Subcutaneous abdominal adipose tissue (tissue), 5 donors: ENCODE data around the gene GIPC3.
A peak's percentile ranks its signal among the peaks of the same experiment; 100 is the strongest.

Source experiments
- H3K27ac ChIP-seq: one replicate; pipeline ENCODE4 v1.7.0; 2013; ENCODE audit warnings: low read depth, mild to moderate bottlenecking, inconsistent platforms, low read length, moderate library complexity
- H3K27me3 ChIP-seq, 5 donors: one replicate each; pipeline ENCODE4 v1.7.0; 2013; ENCODE audit warnings: low read length in 5 of 5, inconsistent platforms in 1 of 5; ENCODE audit not compliant: control insufficient read depth in 5 of 5, insufficient read depth in 4 of 5
- H3K36me3 ChIP-seq, 5 donors: one replicate each; pipeline ENCODE4 v1.7.0; 2013; ENCODE audit warnings: low read length in 5 of 5; ENCODE audit not compliant: control insufficient read depth in 5 of 5, insufficient read depth in 5 of 5
- H3K4me1 ChIP-seq, 5 donors: one replicate each; pipeline ENCODE4 v1.7.0; 2013; ENCODE audit warnings: low read length in 5 of 5, mild to moderate bottlenecking in 3 of 5, moderate library complexity in 1 of 5; ENCODE audit not compliant: control insufficient read depth in 5 of 5, insufficient read depth in 5 of 5
- H3K4me3 ChIP-seq, 5 donors: one replicate each; pipeline ENCODE4 v1.7.0; 2013; ENCODE audit warnings: low read length in 5 of 5, low read depth in 1 of 5
- H3K9ac ChIP-seq, 5 donors: one replicate each; pipeline ENCODE4 v1.7.0; 2013; ENCODE audit warnings: low read length in 5 of 5, mild to moderate bottlenecking in 4 of 5, moderate library complexity in 3 of 5
- H3K9me3 ChIP-seq, 5 donors: one replicate each; pipeline ENCODE4 v1.7.0; 2013; ENCODE audit warnings: low read length in 5 of 5; ENCODE audit not compliant: control insufficient read depth in 5 of 5
- donor health status: healthy.
- donor health status: healthy.
- donor health status: healthy.
- donor health status: healthy.
- donor health status: healthy.

Gene GIPC3

DNA sequence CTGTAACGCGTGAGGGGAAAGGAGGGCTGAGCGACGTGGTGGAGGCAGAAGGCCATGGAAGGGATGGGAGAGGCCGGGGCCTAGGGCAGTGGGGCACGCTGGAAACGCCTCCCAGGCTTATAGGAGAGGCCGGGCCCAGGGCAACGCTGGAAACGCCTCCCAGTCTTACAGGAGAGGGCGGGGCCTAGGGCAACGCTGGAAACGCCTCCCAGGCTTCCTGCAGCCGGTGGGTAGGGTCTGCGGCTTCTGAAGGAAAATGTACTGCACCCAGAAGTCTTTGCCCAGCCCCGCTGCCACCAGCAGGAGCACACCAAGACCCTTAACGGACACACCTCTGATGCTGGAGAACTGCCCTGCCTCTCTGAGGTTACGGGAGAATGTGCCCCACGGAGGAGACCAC, 32.2 kb downstream of the GIPC3 start:
- Histone ChIP-seq H3K4me3 (peak overlapping the region in 1 of 5 donors; percentile 17), H3K4me1 (peaks cover 0 to 8% (median 5%) of the 10 kb centered on the region in 5 donors), H3K27me3 (no peaks in the 10 kb centered on the region), H3K36me3 (peaks cover 0 to 75% (median 29%) of the 10 kb centered on the region in 5 donors), H3K9ac (peak overlapping the region in 1 of 5 donors; percentile 30), H3K27ac (no peak overlapping the region), H3K9me3 (no peaks in the 10 kb centered on the region)

DNA sequence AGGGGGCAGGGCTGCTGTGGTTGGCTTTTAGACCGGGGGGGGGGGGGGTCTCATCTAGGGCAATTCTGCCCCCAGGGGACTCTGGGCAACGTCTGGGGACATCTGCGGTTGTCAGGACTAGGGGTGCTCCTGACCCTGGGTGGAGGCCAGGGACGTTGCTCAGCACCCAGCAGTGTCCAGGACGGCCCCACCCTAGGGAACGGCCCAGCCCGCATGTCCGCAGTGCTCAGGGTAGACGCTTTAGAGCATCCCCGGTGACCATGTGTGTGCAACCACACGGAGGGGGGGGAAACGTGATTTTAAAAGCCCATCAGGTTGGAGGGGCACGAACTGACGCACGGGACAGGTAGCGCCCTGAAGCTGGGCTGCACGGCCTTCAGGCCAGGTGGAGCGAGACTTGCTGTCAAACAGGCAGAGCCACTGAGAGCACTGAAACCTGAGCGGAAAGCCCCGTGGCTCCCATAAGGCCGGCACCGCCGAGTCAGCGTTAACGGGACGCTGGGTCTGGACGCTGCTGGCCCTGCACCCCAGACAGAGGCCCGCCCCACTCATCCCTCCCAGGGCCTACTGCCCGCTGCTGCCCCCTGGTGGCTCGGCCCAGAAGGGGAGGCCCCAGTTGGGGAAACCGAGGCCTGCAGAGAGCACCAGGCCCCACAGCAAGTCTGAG, 33.0 kb downstream of the GIPC3 start:
- Histone ChIP-seq H3K9me3 (no peaks in the 10 kb centered on the region), H3K9ac (peak overlapping the region in 2 of 5 donors; percentile 11 to 73), H3K36me3 (peaks cover 0 to 75% (median 31%) of the 10 kb centered on the region in 5 donors), H3K27ac (no peak overlapping the region), H3K4me1 (peaks cover 0 to 8% (median 5%) of the 10 kb centered on the region in 5 donors), H3K4me3 (peak overlapping the region in 4 of 5 donors; percentile 37 to 60 (median 48)), H3K27me3 (no peaks in the 10 kb centered on the region)

DNA sequence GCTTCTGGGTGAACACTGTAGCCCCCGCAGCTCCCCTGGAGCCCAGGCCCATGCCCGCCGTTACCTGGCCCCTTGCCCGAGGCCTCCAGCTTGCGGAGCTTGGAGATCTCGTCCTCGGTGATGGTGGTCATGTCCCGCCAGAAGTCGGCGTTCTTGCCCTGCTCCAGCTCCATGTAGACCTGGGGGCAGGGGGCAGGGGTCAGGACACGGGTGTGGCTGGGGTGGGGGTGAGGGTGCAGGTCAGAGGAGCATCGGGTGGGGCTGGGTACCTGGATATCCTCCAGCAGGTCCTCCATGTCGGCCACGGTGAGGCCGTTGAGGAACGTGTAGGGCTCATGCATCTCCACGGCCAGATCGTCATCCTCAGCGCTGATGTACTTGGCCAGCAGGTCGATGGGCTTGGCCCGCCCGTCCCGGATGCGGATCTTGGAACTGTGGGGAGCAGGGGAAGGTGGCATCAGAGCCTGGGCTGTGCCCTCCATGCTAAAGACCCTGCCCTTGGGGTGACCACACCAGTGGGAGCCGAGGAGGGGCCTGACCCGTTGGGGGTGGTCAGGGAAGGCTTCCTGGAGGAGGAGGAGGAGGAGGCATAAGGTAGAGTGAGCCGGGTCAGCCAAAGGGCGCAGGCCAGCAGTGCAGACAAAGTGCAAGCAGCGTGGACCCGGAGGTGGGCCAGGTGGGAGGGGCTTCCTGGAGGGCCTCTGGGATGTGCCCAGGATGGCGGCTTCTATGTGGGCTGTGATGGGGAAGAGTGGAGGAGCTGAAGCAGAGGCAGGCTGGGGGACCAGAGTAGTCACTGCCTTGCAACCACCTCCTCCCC, 33.7 kb downstream of the GIPC3 start:
- peaks cover 0 to 8% (median 5%) of the 10 kb centered on the region in 5 donors for H3K4me1 ChIP-seq
- H3K9me3 ChIP-seq: no peaks in the 10 kb centered on the region
- H3K27me3 ChIP-seq: no peaks in the 10 kb centered on the region
- no peak overlapping the region for H3K4me3 ChIP-seq
- H3K9ac ChIP-seq: no peak overlapping the region
- H3K36me3 ChIP-seq: peaks cover 0 to 73% (median 31%) of the 10 kb centered on the region in 5 donors
- no peak overlapping the region for H3K27ac ChIP-seq

DNA sequence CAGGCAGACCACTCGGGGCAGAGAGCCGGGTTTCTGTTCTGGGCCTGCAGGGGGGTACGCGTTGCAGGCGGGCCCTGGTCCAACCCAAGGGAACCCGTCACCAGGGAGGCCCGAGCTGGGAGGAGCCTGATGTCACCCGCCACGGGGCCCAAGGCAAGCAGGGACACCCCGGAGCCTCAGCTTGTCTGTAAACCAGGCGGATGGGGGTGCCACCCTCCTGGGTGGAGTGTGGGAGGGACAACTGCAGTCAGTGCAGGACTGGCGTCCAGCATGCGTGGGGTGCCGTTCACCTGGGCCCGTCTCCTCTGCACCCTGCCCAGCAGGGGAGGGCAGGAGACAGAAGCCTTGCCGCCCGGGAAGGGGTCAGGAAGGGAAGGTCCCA, 34.3 kb downstream of the GIPC3 start:
- H3K4me1 ChIP-seq: peaks cover 0 to 13% (median 9%) of the 10 kb centered on the region in 5 donors
- no peaks in the 10 kb centered on the region for H3K27me3 ChIP-seq
- H3K4me3 ChIP-seq: no peak overlapping the region
- H3K36me3 ChIP-seq: peaks cover 0 to 69% (median 31%) of the 10 kb centered on the region in 5 donors
- no peak overlapping the region for H3K27ac ChIP-seq
- H3K9me3 ChIP-seq: no peaks in the 10 kb centered on the region
- no peak overlapping the region for H3K9ac ChIP-seq

- Histone ChIP-seq H3K4me3 (no peak overlapping the region), H3K36me3 (peaks cover 0 to 67% (median 29%) of the 10 kb centered on the region in 5 donors), H3K4me1 (peaks cover 0 to 19% (median 15%) of the 10 kb centered on the region in 5 donors), H3K27ac (no peak overlapping the region), H3K27me3 (no peaks in the 10 kb centered on the region), H3K9me3 (no peaks in the 10 kb centered on the region), H3K9ac (no peak overlapping the region)
Measured at GRCh38 chr19:3620145-3620816, 35.0 kb downstream of the GIPC3 start.

- Histone ChIP-seq H3K27ac (no peak overlapping the region), H3K4me1 (peaks cover 3 to 26% (median 22%) of the 10 kb centered on the region in 5 donors), H3K27me3 (no peaks in the 10 kb centered on the region), H3K36me3 (peaks cover 0 to 60% (median 25%) of the 10 kb centered on the region in 5 donors), H3K9ac (no peak overlapping the region), H3K4me3 (no peak overlapping the region), H3K9me3 (no peaks in the 10 kb centered on the region)
Measured at GRCh38 chr19:3620817-3621547, 35.7 kb downstream of the GIPC3 start.

DNA sequence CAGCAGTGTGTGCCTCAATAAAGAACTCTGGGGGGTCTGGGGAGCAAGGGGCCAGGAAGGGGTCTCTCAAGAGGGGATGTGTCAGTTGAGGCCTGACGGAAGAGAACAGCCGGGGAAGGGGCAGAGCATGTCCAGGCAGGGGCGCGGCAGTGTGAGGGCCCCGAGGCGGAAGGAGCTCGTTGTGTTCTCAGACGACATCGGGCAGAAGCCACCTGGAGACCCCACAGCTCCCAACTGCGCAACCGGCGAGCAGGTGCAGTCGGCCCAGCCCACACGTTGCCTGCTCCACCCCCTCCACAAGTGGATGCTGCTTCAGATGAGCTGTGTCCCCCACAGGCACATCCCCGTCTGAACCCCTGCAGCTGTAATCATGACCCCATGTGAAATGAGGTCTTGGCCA, 36.4 kb downstream of the GIPC3 start:
- Histone ChIP-seq H3K4me3 (no peak overlapping the region), H3K9me3 (no peaks in the 10 kb centered on the region), H3K27ac (no peak overlapping the region), H3K9ac (no peak overlapping the region), H3K4me1 (peaks cover 4 to 31% (median 25%) of the 10 kb centered on the region in 5 donors), H3K27me3 (no peaks in the 10 kb centered on the region), H3K36me3 (peaks cover 0 to 58% (median 25%) of the 10 kb centered on the region in 5 donors)

DNA sequence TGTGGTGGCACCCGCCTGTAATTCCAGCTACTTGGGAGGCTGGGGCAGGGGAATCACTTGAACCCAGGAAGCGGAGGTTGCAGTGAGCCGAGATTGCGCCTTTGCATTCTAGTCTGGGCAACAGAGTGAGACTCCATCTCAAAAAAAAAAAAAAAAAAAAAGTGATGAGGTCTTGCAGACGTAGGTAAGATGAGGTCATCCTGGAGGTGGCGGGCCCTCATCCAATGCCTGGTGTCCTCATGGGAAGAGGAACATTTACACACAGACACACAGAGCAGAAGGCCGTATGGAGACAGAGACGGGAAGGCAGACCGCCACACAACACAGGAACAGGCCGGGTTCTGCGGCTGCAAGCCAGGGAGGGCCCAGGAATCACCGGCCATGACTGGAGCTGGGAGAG, 36.9 kb downstream of the GIPC3 start:
- no peak overlapping the region for H3K9ac ChIP-seq
- no peaks in the 10 kb centered on the region for H3K27me3 ChIP-seq
- no peak overlapping the region for H3K4me3 ChIP-seq
- H3K4me1 ChIP-seq: peaks cover 5 to 33% (median 27%) of the 10 kb centered on the region in 5 donors
- peaks cover 0 to 55% (median 22%) of the 10 kb centered on the region in 5 donors for H3K36me3 ChIP-seq
- no peak overlapping the region for H3K27ac ChIP-seq
- H3K9me3 ChIP-seq: no peaks in the 10 kb centered on the region

DNA sequence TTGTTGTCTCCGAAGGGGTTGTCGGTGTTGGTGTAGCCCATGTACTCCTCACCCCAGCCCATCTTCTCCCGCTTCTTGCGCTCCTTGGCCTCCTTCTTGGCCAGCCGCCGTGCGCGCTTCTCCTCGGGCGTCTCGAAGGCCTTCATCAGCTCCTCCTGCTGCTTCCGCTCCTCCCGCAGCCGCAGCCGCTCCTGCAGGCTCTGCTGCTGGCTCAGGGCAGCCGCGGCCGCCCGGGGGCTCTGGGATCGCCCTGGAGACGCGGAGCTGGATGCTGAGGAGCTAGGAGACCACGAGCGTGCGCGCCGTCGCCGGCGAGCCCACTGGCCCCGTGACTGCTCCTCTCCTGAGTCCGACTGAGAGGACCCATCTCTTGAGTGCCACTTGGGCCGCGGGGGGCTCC, 38.4 kb downstream of the GIPC3 start:
- Histone ChIP-seq H3K4me3 (no peak overlapping the region), H3K36me3 (peaks cover 0 to 49% (median 22%) of the 10 kb centered on the region in 5 donors), H3K9me3 (no peaks in the 10 kb centered on the region), H3K27ac (no peak overlapping the region), H3K9ac (peak overlapping the region in 1 of 5 donors; percentile 39), H3K4me1 (peaks cover 5 to 28% (median 24%) of the 10 kb centered on the region in 5 donors), H3K27me3 (no peaks in the 10 kb centered on the region)
